ENCODE data around the gene SYTL2. TPM values are rescaled to one million over a fixed set of nuclear protein-coding genes. Genes with fewer than 3 reads are reported as not detected.

The SYTL2 gene
- polyA plus RNA-seq, 1 of the 3 experiments (the other 2 are of a cell fraction): 36.0 TPM

DNA sequence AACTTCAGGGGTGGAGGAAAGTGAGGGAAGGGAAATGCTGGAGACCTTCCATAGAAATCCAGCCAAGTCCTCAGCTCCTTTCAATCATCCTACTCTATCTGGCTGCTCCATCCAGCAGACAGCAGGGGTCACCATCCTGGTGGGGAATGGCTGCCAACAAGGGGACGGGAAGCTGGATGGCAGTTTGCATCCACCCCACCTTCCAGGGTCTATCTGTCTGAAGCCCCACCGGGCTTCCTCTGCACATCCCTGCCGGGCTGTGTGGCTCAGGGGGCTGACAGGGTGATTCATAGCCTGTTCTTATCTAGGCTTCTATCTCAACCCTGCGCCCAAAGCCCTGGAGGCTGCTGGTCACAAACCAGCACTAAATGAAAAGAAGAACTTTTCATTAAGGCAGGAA lies 1.1 kb downstream of the SYTL2 start (continued):
- TF ChIP-seq, protein P1, sequence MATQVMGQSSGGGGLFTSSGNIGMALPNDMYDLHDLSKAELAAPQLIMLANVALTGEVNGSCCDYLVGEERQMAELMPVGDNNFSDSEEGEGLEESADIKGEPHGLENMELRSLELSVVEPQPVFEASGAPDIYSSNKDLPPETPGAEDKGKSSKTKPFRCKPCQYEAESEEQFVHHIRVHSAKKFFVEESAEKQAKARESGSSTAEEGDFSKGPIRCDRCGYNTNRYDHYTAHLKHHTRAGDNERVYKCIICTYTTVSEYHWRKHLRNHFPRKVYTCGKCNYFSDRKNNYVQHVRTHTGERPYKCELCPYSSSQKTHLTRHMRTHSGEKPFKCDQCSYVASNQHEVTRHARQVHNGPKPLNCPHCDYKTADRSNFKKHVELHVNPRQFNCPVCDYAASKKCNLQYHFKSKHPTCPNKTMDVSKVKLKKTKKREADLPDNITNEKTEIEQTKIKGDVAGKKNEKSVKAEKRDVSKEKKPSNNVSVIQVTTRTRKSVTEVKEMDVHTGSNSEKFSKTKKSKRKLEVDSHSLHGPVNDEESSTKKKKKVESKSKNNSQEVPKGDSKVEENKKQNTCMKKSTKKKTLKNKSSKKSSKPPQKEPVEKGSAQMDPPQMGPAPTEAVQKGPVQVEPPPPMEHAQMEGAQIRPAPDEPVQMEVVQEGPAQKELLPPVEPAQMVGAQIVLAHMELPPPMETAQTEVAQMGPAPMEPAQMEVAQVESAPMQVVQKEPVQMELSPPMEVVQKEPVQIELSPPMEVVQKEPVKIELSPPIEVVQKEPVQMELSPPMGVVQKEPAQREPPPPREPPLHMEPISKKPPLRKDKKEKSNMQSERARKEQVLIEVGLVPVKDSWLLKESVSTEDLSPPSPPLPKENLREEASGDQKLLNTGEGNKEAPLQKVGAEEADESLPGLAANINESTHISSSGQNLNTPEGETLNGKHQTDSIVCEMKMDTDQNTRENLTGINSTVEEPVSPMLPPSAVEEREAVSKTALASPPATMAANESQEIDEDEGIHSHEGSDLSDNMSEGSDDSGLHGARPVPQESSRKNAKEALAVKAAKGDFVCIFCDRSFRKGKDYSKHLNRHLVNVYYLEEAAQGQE (IDR thresholded peaks at IDR 0.05; ENCODE audit: low read depth, low read length): no peak
- TF ChIP-seq GABPA (IDR thresholded peaks at IDR 0.05; ENCODE audit: low read depth): no peak
- no peak for TF ChIP-seq RCOR1 (IDR thresholded peaks at IDR 0.05; ENCODE audit: low read length)
- TF ChIP-seq TAF1 (IDR thresholded peaks at IDR 0.05; ENCODE audit: borderline replicate concordance, low read depth, low read length): no peak
- TF ChIP-seq CHD2 (IDR thresholded peaks at IDR 0.05; ENCODE audit: low read length, partially characterized antibody): no peak
- TF ChIP-seq MEF2A (IDR thresholded peaks at IDR 0.05; ENCODE audit: borderline replicate concordance, low read depth): no peak
- TF ChIP-seq, protein P2, sequence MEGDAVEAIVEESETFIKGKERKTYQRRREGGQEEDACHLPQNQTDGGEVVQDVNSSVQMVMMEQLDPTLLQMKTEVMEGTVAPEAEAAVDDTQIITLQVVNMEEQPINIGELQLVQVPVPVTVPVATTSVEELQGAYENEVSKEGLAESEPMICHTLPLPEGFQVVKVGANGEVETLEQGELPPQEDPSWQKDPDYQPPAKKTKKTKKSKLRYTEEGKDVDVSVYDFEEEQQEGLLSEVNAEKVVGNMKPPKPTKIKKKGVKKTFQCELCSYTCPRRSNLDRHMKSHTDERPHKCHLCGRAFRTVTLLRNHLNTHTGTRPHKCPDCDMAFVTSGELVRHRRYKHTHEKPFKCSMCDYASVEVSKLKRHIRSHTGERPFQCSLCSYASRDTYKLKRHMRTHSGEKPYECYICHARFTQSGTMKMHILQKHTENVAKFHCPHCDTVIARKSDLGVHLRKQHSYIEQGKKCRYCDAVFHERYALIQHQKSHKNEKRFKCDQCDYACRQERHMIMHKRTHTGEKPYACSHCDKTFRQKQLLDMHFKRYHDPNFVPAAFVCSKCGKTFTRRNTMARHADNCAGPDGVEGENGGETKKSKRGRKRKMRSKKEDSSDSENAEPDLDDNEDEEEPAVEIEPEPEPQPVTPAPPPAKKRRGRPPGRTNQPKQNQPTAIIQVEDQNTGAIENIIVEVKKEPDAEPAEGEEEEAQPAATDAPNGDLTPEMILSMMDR (IDR thresholded peaks at IDR 0.05): peak; percentile 46
- TF ChIP-seq ELF1 (IDR thresholded peaks at IDR 0.05): no peak
- TF ChIP-seq TCF12 (IDR thresholded peaks at IDR 0.05): peak; percentile 53; the same call in 1 of the 2 replicates
- TF ChIP-seq GATA2 (CRISPR knock-in tag; IDR thresholded peaks at IDR 0.05): peak; percentile 37; the same call in 1 of the 2 replicates
- TF ChIP-seq FOXJ3 (CRISPR knock-in tag; IDR thresholded peaks at IDR 0.05): no peak
- no peak for TF ChIP-seq NRF1 (IDR thresholded peaks at IDR 0.05; ENCODE audit: low read depth, low read length)
- TF ChIP-seq SIN3A (IDR thresholded peaks at IDR 0.05; ENCODE audit: borderline replicate concordance, low read depth, low read length): peak; percentile 46; the same call in 1 of the 2 replicates
- no peak for TF ChIP-seq FOXM1 (IDR thresholded peaks at IDR 0.05; ENCODE audit: low read depth)
- TF ChIP-seq, protein P3, sequence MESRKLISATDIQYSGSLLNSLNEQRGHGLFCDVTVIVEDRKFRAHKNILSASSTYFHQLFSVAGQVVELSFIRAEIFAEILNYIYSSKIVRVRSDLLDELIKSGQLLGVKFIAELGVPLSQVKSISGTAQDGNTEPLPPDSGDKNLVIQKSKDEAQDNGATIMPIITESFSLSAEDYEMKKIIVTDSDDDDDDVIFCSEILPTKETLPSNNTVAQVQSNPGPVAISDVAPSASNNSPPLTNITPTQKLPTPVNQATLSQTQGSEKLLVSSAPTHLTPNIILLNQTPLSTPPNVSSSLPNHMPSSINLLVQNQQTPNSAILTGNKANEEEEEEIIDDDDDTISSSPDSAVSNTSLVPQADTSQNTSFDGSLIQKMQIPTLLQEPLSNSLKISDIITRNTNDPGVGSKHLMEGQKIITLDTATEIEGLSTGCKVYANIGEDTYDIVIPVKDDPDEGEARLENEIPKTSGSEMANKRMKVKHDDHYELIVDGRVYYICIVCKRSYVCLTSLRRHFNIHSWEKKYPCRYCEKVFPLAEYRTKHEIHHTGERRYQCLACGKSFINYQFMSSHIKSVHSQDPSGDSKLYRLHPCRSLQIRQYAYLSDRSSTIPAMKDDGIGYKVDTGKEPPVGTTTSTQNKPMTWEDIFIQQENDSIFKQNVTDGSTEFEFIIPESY (IDR thresholded peaks at IDR 0.05; ENCODE audit: borderline replicate concordance, low read depth): no peak
- TF ChIP-seq, protein P4, sequence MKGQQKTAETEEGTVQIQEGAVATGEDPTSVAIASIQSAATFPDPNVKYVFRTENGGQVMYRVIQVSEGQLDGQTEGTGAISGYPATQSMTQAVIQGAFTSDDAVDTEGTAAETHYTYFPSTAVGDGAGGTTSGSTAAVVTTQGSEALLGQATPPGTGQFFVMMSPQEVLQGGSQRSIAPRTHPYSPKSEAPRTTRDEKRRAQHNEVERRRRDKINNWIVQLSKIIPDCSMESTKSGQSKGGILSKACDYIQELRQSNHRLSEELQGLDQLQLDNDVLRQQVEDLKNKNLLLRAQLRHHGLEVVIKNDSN (IDR thresholded peaks at IDR 0.05; ENCODE audit: borderline replicate concordance, low read depth): no peak
- TF ChIP-seq RFX5 (IDR thresholded peaks at IDR 0.05; ENCODE audit: low read length): no peak
- TF ChIP-seq JUND (IDR thresholded peaks at IDR 0.05): peak; percentile 61

Data from SK-N-SH (cell line).